CD4-positive, alpha-beta T cell treated with Interleukin-4 for 4 hours (primary cell): ENCODE data around the gene HLF.

ENCODE experiments used
- DNase-seq: peaks from one replicate; pipeline ENCODE4 v3.0.0-alpha.2; 2020

Gene HLF

DNA sequence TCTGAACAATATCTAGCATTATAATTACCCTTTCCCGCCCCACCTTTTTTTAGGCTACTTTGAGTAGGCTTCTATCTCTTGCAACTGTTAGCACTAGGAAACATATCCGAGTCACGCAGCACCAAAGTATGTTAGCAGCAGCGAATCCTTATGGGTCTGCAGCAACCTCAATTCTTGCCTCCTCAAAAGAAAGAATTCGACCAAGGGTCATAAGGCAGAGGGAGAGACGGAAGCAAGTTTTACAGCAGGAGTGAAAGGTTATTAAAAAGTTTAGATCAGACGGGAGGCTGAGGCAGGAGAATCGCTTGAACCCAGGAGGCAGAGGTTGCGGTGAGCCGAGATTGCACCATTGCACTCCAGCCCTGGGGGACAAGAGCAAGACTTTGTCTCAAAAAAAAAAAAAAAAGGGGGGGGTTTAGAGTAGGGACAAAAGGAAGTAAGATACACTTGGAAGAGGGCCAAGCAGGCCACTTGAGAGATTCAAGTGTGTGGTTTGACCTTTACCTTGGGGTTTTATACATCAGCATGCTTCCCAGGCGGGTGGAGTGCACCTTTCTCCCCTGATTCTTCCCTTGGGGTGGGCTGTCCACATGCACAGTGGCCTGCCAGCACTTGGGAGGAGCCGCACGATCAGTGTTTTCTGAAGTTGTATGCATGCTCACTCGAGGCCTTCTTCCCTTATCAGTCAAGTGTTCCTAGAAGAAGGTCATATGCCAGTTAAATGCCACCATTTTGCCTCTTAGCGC, 67.7 kb downstream of the HLF start:
- no peak for DNase-seq

GRCh38 chr17:55334285-55334684, 69.5 kb downstream of the HLF start:
- DNase-seq, result no peak

DNA sequence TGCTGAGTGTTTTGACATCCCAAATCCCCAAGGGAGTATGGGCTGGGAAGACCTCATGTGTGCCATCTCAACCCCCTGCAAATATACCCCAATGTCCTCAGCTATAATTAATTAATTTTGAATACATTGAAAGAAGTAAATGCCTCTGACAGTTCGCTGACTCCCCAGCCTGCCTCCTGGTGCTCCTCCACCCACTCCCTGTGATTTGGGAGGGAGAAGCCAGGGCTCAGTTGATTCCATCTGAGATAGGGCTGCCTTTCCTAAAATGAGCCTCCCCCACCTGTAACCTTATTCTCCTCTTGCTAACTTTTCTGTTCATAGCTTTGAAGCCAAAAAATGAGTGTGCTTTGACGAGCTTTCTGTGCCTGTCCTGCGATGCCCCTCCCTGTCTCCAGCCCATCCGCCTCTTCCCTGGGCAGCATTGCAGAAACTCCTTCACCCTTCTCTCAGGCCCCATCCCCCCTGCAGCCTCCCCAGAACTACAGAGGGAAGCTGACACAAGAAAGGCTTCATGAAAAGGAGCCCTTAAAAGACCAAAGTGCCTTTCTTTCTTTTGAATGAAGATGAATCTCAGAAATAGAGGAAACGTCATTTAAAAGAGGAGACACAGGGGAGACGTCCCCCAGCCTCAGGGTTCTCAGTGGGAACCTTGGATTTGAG, 70.3 kb downstream of the HLF start:
- no peak for DNase-seq

GRCh38 chr17:55335625-55336024, 70.9 kb downstream of the HLF start:
- DNase-seq, result no peak

DNA sequence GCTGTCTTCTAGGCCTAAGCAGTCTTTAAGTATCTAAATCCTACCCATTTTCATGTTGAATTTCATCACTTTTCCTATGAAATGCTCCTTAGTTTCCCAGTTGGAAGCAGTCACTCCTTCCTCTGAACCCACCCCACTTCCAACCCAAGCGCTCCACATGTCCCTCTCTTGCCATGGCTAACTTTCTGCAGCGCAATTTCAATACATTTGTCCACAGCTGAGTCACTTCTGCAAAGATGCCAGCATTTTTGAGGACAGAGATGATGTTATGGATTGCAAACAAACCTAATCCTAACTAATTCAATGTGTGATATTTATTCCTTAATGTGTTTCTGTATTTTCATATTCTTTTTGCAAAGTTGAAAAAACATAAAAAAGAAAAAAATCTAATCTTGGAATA, 71.7 kb downstream of the HLF start:
- no peak for DNase-seq

DNA sequence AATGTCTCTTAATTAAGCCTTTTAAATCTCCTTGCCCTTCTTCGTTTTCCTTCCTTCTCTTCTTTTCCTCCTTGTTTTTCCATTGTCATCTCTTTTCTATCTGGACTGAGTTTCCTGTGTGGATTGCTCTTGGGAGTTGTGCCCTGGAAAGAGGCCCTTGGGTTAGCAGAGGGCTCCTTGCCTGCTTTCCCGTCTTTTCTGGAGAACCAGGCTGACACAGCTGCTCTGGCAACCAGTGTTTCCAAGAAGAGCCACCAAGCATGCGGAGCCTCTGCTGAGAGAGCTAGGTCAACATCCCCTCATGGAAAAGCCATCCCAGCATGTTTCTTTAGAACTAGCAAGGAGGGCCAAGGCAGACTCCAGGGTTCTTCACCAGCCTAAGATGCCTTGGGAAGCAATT, 75.4 kb downstream of the HLF start:
- no peak for DNase-seq

DNA sequence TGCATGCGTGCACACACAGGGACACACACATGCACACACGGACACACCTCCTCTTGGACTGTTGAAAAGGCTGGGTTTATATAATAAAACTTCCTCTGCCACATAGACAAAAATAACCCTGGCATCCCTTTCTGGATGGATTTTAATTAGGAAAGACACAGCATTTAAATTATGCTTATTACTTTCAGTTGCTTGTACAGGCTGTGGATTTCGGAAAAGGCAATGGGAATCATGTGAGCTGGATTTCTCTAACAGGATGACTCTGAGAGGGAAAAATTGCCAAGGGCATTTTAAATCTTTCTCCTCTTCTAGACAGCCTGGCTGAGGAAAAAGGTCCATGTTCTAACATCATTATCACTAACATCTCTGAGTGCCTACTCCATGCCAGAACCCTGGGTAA, 75.9 kb downstream of the HLF start:
- no peak for DNase-seq

- no peak for DNase-seq
Observed at GRCh38 chr17:55341432-55341831, 76.7 kb downstream of the HLF start.

DNA sequence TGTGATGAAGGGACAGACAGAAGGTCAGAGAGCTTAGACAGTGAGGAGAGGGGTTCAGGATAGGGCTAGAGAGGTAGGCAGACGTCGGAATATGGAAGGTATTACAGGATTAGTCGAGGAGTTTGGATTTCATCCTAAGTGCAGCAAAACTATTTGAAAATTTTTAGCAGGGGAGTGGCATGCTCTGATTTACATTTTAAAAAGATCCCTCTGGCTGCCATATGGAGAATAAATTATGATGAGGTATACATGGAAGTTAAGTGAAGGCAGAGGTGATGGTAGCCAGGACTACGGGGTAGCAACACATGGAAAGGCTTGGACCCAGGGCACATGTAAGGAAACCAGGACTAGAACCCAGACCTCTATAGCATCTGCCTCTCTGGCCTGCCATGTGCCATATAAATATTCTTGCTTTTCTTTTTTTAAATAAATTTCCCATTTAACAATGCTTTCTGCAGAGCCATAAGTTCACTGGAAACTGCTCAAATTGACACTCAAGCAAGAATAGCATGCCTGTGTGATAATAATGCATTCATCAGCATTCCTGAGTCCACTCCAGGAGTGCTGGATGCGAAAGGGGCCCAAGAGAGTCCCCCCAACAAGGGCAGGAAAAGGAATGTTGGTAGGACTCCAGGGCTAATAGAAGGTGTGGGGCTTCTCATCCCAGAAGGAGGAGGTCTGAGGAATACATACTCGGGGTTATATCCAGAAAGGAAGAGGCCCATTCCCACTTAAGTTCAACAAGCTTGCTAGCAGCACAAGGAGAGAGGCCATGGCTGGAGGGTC, 78.2 kb downstream of the HLF start:
- no peak for DNase-seq

DNA sequence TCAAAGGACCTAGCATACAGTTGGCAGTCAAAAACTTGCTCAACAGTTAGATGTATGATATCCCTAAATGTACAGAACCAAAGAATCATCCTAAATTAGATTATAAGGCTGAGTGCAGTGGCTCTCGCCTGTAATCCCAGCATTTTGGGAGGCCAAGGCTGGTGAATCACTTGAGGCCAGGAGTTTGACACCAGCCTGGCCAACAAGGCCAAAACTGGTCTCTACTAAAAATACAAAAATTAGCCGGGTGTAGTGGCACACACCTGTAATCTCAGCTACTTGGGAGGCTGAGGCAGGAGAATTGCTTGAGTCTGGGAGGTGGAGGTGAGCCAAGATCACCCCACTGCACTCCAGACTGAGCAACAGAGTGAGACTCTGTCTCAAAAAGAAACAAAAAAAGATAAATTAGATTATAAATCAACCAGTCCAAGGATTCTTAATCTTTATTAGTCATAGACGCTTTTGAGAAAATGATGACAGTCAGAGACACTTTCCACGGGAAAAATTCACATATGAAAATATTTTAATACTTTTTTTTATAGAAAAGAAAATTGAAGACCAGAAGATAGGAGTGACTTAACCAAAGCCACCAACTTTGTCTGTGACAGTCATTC, 79.2 kb downstream of the HLF start:
- DNase-seq, result no peak

GRCh38 chr17:55344514-55344997, 79.8 kb downstream of the HLF start:
- DNase-seq, result peak; percentile 78

DNA sequence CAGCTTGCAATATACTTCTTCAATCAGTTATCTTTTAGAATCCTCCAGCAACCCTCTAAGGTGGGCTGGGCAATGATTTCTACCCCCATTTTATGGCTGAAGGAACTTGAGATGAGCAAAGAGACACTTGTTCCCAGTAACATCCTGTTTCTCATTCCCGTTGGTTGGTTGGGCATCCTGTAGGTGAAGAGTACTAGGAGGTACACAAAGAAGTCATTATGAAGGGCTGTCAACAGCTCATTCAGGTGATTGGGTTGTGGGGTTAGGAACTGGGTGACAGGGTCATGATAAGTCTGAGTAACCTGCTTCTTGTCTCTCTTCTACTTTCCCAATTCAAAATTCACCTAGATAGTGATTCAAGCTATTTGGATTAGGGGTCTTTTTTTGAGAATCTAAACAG, 80.4 kb downstream of the HLF start:
- no peak for DNase-seq

DNA sequence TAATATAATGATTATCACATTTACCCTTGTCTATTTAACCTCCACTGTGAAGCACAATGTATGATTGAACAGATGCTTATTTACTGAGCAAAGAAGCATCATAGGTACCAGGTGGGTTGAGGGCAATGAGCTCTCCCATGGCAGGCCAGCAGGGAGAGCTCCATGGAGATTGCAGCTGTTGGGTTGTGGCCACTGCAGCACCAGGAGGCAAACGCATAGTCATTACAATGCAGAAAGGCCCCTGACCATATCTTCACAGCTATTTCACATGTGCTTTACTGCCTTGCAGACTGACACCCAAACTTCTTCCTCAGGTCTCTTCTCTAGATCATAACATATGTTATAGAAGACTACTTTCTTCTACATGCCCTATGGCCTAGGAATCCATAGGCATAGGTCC, 81.9 kb downstream of the HLF start:
- DNase-seq, result no peak

GRCh38 chr17:55347341-55347740, 82.6 kb downstream of the HLF start:
- no peak for DNase-seq

DNA sequence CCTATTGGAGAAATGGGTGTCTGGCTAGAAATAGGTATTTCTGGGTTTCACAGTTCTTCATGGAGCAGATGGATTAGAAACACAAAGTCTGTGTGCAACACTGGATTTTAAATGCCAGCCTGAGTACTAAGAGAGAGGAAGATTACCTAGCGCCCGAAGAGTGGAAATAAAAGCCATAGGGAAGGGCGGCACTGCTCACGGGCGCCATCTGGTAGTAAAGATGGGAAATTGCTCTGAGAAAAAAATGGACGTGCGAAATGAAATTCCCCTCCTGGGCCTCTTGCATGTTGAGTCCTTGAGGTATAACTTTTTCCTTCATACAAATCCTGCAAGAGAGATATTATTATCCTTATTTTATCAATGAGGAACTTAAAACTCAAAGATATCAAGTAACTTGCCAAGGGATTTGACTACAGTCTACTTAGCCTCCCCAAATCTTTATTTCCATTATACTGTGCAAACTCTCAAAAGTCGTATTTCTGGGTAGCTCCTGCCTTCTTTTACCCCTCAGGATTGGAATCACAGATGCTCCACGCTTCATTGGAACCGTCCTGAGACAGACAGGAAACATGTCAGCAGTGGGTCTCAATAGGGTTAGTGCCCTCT, 84.1 kb downstream of the HLF start:
- peak; percentile 55 for DNase-seq

DNA sequence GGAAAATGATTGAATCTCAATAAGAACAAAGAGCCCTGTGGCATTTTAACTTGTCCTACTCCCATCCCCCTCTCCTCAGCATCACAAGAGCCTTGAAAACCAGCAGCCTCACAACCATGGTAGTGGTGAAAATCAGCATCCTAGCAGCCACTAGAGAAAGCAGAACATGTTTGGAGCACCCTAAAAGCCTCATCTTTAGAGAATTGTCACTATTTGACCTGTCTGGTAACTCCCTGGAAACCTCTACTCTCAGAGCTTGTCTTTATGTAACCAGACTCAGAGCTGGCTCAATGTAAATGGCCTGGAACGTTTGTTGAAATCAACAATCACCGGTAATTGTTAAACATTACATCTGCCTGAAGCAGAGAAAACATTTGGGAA, 86.1 kb downstream of the HLF start:
- no peak for DNase-seq

DNA sequence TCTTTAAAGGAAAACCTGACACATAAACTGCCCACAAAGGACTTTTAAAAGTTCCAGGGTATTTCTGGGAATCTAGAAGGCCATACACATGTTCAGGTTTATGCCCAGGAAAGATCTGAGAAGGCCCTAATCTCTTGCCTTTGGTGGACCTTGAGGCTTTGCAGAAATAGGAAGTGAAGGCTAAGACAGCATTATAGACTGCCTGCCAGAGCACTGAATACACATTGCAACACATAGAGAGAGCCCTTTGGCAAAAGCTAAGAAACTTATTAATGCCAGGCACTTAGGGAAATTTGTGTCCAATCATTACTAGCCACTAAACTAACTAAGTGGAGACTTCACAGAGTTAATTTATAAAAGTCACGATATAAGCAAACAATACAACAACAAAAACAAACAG, 86.5 kb downstream of the HLF start:
- DNase-seq, result no peak

GRCh38 chr17:55354010-55354409, 89.2 kb downstream of the HLF start:
- DNase-seq, result no peak

GRCh38 chr17:55354941-55355340, 90.2 kb downstream of the HLF start:
- no peak for DNase-seq

DNA sequence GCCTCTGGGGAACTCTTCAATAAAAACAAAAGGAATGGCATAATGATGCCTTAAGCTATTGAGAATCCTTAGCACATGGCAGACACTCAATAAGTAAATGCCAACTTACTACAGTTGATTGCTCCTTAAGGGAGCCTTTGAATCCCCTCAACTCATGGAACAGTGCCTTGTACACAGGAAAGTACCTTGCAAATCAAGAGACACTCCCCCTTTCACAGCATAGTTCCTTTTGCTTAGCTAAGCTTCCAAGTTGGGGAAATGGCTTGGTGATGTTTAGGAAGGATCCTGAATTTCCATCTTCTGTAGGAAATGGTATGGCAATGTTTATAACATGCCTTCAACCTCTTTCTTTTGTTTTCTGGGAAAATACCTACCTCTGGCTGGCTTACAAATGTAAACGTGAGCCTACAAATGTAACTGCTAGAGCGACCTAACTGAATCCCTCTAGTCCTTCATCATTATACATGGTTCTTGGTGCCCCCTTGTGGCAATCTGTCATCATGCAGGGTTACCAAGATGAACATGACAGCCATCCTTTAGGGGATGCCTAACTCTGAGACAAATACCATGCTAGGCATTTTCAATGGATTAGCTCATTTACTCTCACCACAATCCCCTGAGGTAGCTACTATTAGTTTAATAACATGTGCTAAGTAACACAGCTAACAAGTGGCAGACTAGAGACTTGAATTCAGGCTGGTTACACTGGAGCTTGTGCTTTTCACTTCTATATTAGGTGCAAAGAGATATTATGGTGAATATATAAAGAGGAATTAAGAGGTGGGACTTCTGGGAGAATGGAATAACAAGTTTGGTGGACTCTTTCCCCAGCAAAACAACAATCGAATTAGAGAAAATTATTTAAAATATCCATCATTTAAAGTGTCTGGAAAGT, 91.9 kb downstream of the HLF start:
- DNase-seq, result peak; percentile 74

- no peak for DNase-seq
Observed at GRCh38 chr17:55360971-55361370, 96.2 kb downstream of the HLF start.

- no peak for DNase-seq
Observed at GRCh38 chr17:55363033-55363432, 98.3 kb downstream of the HLF start.
